ENCODE results near the gene DAB1.

DAB1 gene

DNA sequence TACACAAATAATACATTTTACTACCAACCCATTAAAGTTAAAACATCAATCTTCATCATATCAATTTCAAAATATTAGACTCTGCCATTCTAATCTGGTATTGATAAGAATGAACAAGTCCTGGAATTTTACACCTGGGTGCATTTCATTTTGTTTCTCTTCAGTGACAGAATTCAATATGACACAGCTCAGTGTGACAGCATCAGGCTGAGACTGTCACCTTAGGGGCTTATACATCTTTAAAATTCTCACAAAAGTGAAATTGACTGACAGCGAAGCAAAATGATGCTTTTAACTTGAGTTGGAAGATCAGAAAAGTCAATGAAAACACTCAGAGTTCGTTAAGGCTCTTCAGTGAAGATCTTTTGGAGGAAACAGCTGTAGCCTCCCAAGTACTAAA lies 213.0 kb downstream of the DAB1 start:
- DNase-seq, result no peak

DNA sequence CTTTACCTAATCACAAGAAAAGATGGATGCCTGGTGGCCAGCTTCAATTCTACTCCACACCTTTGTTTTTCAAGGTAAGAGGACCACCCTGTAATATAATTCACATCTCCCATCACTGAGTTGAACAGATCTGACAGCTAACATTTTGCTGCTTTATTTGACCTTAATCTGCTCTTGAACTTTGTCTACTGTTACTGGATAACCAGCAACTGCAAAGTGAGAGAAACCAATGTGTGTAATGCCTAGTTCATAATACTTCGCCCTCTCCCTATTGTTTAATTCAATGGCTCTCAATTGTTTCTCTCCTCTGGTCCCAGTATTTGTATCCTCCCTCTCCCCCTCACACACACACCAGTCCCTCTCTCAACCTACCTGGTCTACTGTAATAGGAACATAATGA lies 214.4 kb downstream of the DAB1 start:
- DNase-seq, result no peak

DNA sequence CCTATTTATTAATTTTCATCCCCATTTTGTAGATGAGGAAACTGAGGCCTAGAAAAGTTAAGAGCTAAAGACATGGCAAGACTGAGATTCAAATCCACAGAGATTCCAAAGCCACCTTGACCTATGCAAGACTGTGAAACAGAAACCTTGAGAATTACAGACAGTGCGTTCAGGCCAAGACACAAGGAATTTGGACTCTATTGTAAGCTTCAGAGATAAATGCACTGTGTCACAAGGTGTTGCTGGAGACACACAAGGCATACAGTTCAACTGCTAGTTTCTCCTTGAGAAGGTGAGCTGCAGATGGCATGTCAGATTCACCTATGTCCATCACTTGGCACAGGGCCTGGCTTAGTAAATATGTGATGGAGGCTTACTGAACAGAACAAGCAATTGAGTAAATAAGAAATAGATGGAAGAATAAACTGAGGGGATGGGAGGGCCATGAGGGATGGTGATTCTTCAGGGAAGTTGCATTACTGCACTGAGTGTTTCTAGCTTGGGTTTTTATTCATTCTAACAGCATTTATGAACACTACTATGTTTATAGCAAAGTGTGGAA lies 215.0 kb downstream of the DAB1 start:
- DNase-seq, result no peak

- no peak for DNase-seq
Measured at GRCh38 chr1:57206038-57206437, 217.8 kb downstream of the DAB1 start.

GRCh38 chr1:57204942-57205787 lies 218.7 kb downstream of the DAB1 start:
- DNase-seq, result no peak

DNA sequence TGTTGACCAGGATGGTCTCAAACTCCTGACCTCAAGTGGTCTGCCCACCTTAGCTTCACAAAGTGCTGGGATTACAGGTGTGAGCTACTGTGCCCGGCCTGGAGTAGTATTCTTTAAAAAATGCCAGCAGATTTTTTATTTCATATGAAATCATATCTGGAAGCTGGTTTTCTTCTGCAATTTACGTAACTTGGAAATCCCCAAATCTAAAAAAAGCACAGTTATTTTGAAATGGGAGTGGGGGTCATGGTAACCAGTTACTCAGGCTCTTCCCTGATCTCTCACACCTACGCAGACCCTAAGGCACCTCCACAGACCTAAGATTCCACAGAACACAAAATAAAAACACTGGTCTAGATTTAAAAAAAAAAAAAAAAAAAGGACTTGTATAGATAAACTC lies 219.8 kb downstream of the DAB1 start:
- no peak for DNase-seq

- DNase-seq, result no peak
Measured at GRCh38 chr1:57202241-57202640, 221.6 kb downstream of the DAB1 start.

DNA sequence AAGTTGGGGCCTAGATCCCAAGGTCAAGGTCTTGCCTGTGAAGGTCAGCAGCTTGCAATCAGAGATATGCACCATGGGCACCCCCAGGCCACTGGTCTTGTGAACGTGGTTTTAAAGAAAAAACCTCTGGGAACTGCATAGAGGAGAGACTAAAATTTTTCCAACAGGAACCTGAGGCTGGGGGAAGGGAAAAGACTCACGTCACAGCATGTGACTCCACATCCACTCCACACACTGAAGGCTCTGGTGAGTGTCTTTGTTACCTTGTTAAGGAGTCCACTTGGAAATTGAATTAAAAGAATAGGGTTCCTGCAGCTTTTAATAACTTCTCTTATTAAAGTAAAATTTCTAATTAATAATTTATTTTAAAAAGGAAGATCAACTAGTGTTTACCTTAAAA lies 224.9 kb downstream of the DAB1 start:
- DNase-seq, result no peak

DNA sequence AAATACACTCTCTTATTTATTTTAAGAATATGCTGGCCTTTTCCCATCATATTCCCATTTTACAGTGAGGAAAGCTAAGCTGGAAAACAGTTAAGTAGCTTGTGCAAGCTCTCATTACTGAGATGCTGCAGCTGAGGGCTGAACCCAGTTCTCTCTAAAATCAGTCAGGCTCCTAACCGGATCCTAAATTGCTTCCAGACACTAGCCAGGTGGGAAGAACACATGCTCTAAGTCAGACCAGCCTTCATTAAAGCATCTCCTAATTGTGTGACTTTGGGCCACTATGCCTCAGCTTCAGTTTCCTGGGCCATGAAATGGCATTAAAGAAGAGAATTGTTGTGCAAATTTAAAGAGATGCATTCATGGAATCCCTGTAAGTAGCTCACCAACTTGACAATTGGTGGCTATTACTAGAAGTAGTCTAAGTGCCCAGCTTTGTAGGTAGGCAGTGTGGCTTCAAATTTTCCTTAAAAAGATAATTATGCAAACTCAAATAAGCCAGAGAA lies 228.4 kb downstream of the DAB1 start:
- no peak for DNase-seq

DNA sequence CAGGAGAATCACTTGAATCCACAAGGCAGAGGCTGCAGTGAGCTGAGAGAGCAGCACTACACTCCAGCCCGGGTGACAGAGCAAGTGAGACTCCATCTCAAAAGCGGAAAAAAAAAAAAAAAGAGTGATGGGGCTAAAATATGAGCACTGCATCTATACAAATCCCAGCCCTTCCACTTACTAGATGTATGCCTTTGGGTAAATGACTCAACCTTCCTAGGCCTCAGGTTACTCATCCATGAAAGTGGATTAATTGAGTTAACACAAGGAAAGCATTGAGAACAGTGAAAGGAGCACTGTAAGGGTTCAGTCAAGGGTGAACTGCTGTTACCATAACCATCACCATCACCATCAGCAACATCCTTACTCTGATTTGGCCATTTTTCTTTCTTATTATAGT lies 231.6 kb downstream of the DAB1 start:
- no peak for DNase-seq

- DNase-seq, result no peak
Measured at GRCh38 chr1:57190898-57191297, 233.0 kb downstream of the DAB1 start.

DNA sequence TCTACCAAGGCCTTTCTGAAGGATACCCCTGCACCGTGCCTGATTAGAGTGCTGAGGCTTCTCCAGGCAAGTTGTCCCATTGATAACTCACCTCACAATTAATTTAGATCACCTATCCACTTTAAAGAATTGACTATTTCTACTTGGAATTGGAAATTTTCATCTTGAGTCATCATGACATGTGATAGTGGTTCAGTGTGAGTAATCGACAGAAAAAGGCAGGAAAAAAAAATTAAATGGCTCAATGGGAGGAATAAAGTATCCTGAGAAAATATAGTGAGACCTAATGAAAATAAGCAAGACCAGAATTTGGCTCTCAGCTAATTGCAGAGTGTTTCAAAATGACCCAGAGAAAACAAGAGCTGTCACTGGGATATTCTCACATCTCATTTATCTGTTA lies 235.7 kb downstream of the DAB1 start:
- no peak for DNase-seq

DNA sequence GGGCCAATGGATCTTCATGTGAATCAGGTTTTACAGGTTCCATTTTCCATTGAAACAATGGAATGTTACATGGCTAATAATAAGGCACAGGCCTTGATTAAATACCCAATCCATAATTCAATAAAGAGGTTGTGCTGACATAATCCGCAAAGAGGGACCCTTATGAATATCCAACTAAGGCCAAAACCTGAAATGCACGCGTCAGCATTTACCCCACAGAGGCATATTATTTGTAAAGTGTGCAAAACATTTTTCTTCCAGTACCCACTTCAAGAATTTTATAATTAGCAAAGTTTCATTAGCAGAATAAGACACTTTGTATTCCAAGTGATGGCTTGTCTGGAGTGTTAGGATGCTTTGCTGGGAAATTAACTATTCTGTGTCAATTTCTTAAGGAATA lies 237.4 kb downstream of the DAB1 start:
- no peak for DNase-seq

DNA sequence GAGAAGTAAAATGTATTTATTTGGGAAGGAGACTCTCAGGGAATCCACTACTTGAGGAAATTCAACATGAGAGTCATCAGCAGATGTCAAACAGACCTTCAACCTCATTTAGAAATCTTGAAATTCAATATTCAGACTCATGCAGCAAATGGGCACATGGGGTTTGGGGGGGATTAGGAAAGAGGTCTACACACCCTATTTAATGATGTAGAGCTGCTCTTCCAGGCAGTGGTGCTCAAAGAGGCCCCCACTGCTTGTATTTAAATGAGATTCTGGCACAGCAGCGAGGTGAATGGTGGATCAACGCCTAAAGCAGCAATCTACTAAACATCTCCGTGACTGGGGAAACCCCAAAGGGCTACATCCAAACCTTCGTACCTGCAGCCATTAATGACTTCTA lies 244.9 kb downstream of the DAB1 start:
- no peak for DNase-seq

GRCh38 chr1:57175506-57175905 lies 248.4 kb downstream of the DAB1 start:
- no peak for DNase-seq

DNA sequence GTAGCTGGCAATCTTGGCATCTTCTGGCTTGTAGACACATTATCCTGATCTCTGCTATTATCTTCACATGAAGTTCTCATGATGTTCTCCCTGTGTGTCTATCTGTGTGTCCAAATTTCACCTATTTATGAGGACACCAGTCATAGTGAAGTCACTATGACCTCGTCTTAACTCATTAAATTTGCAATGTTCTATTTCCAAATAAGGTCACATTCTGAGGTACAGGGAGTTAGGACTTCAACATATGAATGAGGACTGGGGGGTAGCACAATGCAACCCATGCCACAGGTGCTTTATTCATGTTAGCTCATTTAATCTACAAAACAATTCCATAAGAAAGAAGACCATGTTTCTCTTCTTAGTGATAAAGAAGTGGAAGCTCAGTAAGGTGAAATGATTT lies 251.8 kb downstream of the DAB1 start:
- no peak for DNase-seq

DNA sequence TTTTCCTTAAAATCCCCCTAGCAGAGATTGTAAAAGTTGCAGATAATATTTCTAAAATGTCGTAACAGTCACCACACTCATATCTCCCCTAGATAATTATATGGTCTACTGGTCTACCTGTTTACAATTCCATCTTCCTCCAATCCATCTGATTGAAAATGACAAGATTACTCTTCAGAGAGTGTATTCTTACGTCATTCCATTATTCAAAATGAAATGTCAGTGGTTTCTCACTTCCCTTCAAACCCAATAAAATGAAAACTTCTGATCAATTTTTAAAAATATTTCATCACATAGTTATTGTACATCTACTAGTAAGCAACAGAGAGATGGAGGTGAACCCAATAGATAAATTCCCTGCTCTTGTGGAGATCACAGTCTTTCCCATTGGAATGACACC lies 255.9 kb downstream of the DAB1 start:
- DNase-seq, result no peak

DNA sequence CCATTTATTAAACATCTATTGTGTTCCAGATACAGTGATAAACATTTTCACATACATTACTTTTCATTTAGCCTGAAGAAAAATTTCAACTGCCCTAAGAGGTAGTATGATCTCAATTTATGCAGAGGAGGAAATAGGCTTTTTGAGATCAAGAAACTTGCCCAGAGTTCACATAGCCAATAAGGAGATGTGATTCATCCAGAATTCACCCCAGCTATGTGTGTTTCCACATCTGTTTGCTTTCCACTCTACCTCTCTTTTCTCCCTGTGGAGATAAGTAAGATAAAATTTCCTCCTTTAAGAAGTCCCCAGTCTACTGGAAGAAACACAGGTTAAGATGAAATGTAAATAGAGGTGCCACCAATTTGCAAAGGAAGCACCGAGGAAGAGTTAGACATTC lies 258.3 kb downstream of the DAB1 start:
- no peak for DNase-seq

DNA sequence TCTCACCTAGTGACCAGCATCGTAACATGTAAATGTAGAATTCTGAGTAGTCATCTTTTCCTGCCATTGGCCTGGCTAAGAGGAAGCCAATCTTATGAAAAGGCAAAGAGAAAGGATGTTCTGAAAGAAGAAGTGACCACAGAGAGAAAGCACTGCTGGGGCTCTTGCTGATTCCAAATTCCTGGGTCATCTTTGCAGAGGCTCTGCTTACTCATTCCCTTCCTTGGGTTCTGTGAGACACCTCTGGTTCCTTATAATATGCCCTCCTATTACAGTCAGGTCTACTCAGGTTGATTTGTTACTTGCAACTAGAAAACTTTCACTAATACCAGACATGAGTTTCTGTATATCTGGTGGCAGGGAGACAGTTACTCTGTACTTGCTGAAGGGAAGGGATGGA lies 259.3 kb downstream of the DAB1 start:
- DNase-seq, result no peak

GRCh38 chr1:57163789-57164188 lies 260.1 kb downstream of the DAB1 start:
- no peak for DNase-seq

DNA sequence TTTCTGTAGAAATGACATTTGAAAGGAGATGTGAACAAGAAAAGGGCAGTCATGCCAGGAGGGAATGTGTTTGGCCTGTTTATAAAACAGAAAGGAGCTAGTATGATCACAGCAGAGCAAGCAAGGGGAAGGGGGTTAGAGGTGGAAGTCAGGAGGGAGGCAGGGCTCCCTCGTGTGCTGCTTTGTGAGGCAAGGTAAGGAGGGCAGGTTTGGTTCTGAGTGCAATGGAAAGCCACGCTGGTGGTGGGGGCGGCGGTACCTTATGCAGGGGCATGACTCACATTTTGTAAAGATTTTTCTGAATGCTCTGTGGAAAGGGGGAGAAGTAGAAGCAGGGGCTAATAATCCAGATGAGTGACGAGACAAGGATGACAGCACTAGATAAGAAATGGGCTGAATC lies 260.5 kb downstream of the DAB1 start:
- DNase-seq, result no peak

DNA sequence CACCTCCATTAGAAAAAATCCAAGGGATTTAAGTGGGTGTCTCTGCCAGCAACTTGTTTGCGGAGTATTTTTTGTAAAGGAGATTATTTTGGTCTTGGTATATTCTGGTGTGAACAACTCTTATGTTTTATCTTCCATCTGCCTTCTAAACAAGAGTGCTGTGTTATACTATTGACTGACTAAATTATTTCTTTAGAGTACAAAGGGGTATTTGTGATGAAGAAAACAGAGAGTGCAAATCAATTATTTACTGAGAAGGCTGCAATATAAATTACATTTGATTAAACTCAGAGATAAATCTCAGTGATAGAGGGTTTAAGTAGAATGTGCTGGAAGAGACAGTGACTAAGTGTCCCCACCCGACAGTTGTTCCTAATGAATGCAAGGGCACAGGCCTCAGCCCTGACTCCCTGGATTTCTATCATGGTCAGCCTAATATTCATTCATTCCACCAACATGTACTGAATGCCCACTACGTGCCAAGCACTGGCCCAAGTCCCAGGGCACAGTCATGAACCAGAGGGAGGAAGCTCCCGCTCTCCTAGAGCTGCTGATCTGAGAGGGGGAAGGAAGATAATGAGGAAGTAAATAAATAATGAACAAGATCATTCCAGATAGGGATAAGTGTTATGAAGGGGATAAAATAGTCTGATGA lies 261.1 kb downstream of the DAB1 start:
- no peak for DNase-seq

DNA sequence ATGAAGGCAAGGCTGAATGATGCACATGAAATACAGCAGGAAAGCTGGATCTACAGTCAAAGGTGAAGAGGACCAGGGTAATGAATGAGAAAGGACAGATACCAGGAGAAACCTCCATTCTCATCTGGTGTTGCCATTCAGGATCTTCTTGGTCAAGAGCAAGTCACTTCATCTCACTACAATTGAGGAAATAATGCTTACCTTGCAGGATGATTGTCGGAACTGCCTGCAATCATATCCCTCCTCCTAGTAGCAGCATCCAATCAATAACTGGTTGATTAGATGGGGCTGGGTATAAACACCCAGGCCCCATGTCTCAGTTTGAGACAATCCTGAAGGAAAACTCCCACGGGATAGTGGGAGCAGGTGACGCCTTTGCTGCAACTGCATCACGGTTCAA lies 263.3 kb downstream of the DAB1 start:
- DNase-seq, result no peak

GRCh38 chr1:57158604-57158998 lies 265.3 kb downstream of the DAB1 start:
- DNase-seq, result no peak
